ENCODE measurements around the gene SEMA3A.

- TF ChIP-seq, protein P1, sequence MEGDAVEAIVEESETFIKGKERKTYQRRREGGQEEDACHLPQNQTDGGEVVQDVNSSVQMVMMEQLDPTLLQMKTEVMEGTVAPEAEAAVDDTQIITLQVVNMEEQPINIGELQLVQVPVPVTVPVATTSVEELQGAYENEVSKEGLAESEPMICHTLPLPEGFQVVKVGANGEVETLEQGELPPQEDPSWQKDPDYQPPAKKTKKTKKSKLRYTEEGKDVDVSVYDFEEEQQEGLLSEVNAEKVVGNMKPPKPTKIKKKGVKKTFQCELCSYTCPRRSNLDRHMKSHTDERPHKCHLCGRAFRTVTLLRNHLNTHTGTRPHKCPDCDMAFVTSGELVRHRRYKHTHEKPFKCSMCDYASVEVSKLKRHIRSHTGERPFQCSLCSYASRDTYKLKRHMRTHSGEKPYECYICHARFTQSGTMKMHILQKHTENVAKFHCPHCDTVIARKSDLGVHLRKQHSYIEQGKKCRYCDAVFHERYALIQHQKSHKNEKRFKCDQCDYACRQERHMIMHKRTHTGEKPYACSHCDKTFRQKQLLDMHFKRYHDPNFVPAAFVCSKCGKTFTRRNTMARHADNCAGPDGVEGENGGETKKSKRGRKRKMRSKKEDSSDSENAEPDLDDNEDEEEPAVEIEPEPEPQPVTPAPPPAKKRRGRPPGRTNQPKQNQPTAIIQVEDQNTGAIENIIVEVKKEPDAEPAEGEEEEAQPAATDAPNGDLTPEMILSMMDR (IDR thresholded peaks at IDR 0.05) = no peak
- TF ChIP-seq POLR2AphosphoS5 (IDR thresholded peaks at IDR 0.05; ENCODE audit: low read depth, low read length) = no peak
Observed at GRCh38 chr7:84125654-84126053, 68.9 kb downstream of the SEMA3A start.

Measured in Panc1 (cell line).